Fibroblast of lung (primary cell): Measurements from ENCODE around the gene HS3ST2. TPM values are rescaled to one million over a fixed set of nuclear protein-coding genes. Genes with fewer than 3 reads are reported as not detected.

Source experiments
- DNase-seq, 2 donors: peaks; one replicate each; pipeline versions ENCODE4 v3.0.0 to v3.0.0-alpha.2; 2010; ENCODE audit warnings: low read depth in 2 of 2
- H2AFZ ChIP-seq: 2 replicates; pipeline ENCODE4 v1.5.1; 2012; ENCODE audit warnings: low read length, control low read depth, inconsistent platforms
- H3K27ac ChIP-seq: 2 replicates; pipeline ENCODE4 v1.5.1; 2011; ENCODE audit warnings: low read length, control low read depth; ENCODE audit not compliant: insufficient read depth
- H3K27me3 ChIP-seq: 2 replicates; pipeline ENCODE4 v1.5.1; 2011; ENCODE audit warnings: mild to moderate bottlenecking, low read length; ENCODE audit not compliant: control insufficient read depth, insufficient read depth
- H3K36me3 ChIP-seq: 2 replicates; pipeline ENCODE4 v1.5.1; 2011; ENCODE audit warnings: low read length; ENCODE audit not compliant: control insufficient read depth, insufficient read depth
- H3K4me1 ChIP-seq: 2 replicates; pipeline ENCODE4 v1.5.1; 2011; ENCODE audit warnings: low read length; ENCODE audit not compliant: control insufficient read depth, insufficient read depth; ENCODE audit errors: extremely low read depth
- H3K4me2 ChIP-seq: 2 replicates; pipeline ENCODE4 v1.5.1; 2011; ENCODE audit warnings: low read length, control low read depth; ENCODE audit not compliant: insufficient read depth; ENCODE audit errors: extremely low read depth
- H3K4me3 ChIP-seq, 4 experiments: fragments of 200-600 bp in 1 of 4; sonication (generic) in 1 of 4; replicated peaks in 1 of 4; 2 replicates each; pipeline ENCODE4 v1.5.1; 2011 to 2016; ENCODE audit warnings: low read length in 4 of 4, low read depth in 3 of 4, mild to moderate bottlenecking in 3 of 4, control low read depth in 2 of 4, inconsistent platforms in 1 of 4, mixed read lengths in 1 of 4; ENCODE audit not compliant: insufficient read depth in 1 of 4; ENCODE audit errors: control extremely low read depth in 1 of 4
- H3K79me2 ChIP-seq: 2 replicates; pipeline ENCODE4 v1.5.1; 2012; ENCODE audit warnings: mild to moderate bottlenecking, low read length, inconsistent platforms; ENCODE audit not compliant: control insufficient read depth, insufficient read depth
- H3K9ac ChIP-seq: 2 replicates; pipeline ENCODE4 v1.5.1; 2011; ENCODE audit warnings: mild to moderate bottlenecking, low read length, control low read depth; ENCODE audit not compliant: insufficient read depth
- H3K9me3 ChIP-seq: 2 replicates; pipeline ENCODE4 v1.5.1; 2012; ENCODE audit warnings: low read depth, low read length; ENCODE audit not compliant: control insufficient read depth, insufficient read depth
- H4K20me1 ChIP-seq: 2 replicates; pipeline ENCODE4 v1.5.1; 2011; ENCODE audit warnings: low read length; ENCODE audit not compliant: control insufficient read depth, insufficient read depth; ENCODE audit errors: extremely low read depth
- EZH2 ChIP-seq: IDR thresholded peaks from 2 replicates; pipeline ENCODE4 v1.5.1; 2012; ENCODE audit warnings: low read length, control low read depth, mild to moderate bottlenecking; ENCODE audit errors: missing control alignments
- polyA plus RNA-seq, 2 donors: library from polyadenylated mRNA; depleted of rRNA in 1 of 2; stranded (reverse) in 1 of 2; unstranded in 1 of 2; fragments of >200 nt; gene quantifications; 2 replicates each; pipeline ENCODE4 v1.2.1, GENCODE V29; 2011 to 2012; ENCODE audit warnings: missing spikeins in 1 of 2
- total RNA-seq: library from RNA; depleted of rRNA; stranded (reverse); fragments of >200 nt; gene quantifications from 2 replicates; pipeline ENCODE4 v1.2.1, GENCODE V29; 2014
- TF ChIP-seq, protein P1 (sequence below), 2 donors: IDR thresholded peaks in 1 of 2; conservative IDR thresholded peaks in 1 of 2; 1 replicate in 1 of 2; 2 replicates in 1 of 2; pipeline ENCODE4 v1.5.1; 2011 to 2012; ENCODE audit warnings: low read length in 2 of 2, control low read depth in 1 of 2, inconsistent platforms in 1 of 2, low read depth in 1 of 2, mild to moderate bottlenecking in 1 of 2

HS3ST2 gene
- total and polyA plus RNA-seq, 2 donors (not counting 1 experiment from before 2014, with no cell fraction given): not detected

GRCh38 chr16:22797551-22797950 lies 16.4 kb upstream of the HS3ST2 start:
- Histone ChIP-seq H3K79me2 (no peaks in the 10 kb centered on the region), H4K20me1 (no peaks in the 10 kb centered on the region), H3K4me1 (no peaks in the 10 kb centered on the region), H3K27ac (no peak overlapping the region), H3K4me2 (no peak overlapping the region), H3K9me3 (no peaks in the 10 kb centered on the region), H3K9ac (no peak overlapping the region), H3K4me3 (no peak overlapping the region), H2AFZ (no peak overlapping the region), H3K36me3 (no peaks in the 10 kb centered on the region), H3K27me3 (no peaks in the 10 kb centered on the region)
- no peak for TF ChIP-seq EZH2
- TF ChIP-seq, protein P1, sequence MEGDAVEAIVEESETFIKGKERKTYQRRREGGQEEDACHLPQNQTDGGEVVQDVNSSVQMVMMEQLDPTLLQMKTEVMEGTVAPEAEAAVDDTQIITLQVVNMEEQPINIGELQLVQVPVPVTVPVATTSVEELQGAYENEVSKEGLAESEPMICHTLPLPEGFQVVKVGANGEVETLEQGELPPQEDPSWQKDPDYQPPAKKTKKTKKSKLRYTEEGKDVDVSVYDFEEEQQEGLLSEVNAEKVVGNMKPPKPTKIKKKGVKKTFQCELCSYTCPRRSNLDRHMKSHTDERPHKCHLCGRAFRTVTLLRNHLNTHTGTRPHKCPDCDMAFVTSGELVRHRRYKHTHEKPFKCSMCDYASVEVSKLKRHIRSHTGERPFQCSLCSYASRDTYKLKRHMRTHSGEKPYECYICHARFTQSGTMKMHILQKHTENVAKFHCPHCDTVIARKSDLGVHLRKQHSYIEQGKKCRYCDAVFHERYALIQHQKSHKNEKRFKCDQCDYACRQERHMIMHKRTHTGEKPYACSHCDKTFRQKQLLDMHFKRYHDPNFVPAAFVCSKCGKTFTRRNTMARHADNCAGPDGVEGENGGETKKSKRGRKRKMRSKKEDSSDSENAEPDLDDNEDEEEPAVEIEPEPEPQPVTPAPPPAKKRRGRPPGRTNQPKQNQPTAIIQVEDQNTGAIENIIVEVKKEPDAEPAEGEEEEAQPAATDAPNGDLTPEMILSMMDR (conservative IDR thresholded peaks at IDR 0.05 in 1 of 2, IDR thresholded peaks at IDR 0.05 in 1 of 2; ENCODE audit: low read depth in 1 of 2, low read length in 2 of 2): no peak
- no peak for DNase-seq

DNA sequence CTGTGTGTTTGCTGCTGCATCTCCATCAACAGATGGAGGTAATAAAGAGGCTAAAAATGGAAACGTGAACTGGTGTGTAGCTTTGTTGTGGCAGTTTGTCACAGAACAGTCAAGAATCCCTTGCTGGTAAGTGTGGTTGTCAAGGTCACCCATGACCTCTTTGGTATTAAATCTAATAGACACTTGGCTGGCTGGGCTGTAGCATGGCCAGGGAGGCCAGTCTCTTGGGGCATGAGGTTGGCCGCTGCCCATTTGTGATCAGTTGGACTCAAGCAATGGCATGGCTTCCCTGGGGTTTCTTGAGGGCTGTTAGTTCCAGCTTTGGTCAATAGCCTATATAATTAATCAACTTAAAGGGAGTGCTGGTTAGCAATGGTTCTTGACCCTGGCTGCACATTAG lies 14.8 kb upstream of the HS3ST2 start:
- Histone ChIP-seq H3K36me3 (no peaks in the 10 kb centered on the region), H2AFZ (no peak overlapping the region), H3K4me2 (no peak overlapping the region), H3K79me2 (no peaks in the 10 kb centered on the region), H3K9ac (no peak overlapping the region), H3K4me1 (no peaks in the 10 kb centered on the region), H3K4me3 (no peak overlapping the region), H4K20me1 (no peaks in the 10 kb centered on the region), H3K9me3 (no peaks in the 10 kb centered on the region), H3K27ac (no peak overlapping the region), H3K27me3 (no peaks in the 10 kb centered on the region)
- DNase-seq: no peak
- no peak for TF ChIP-seq EZH2
- TF ChIP-seq, protein P1 (conservative IDR thresholded peaks at IDR 0.05 in 1 of 2, IDR thresholded peaks at IDR 0.05 in 1 of 2; ENCODE audit: low read depth in 1 of 2, low read length in 2 of 2): no peak

DNA sequence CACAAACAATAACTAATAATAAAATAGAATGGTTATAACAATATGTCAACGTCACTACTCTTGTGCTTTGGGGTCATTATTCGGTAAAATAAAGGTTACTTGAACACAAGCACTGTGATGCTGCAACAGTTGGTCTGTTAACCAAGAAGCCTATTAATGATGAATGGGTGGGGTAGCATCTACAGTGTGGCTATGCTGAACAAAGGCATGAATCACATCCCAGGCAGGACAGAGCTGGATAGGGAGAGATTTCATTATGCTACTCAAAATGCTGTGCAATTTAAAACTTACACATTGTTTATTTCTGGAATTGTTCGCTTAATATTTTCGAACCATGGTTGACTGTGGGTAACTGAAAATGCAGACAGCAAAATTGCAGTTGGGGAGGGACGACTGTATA lies 9.1 kb upstream of the HS3ST2 start:
- no peak for DNase-seq
- no peaks in the 10 kb centered on the region for H3K79me2 ChIP-seq
- H3K4me3 ChIP-seq: no peak overlapping the region
- no peak for TF ChIP-seq EZH2
- TF ChIP-seq, protein P1 (conservative IDR thresholded peaks at IDR 0.05 in 1 of 2, IDR thresholded peaks at IDR 0.05 in 1 of 2; ENCODE audit: low read depth in 1 of 2, low read length in 2 of 2): no peak
- no peaks in the 10 kb centered on the region for H3K4me1 ChIP-seq
- no peaks in the 10 kb centered on the region for H4K20me1 ChIP-seq
- no peaks in the 10 kb centered on the region for H3K27me3 ChIP-seq
- H2AFZ ChIP-seq: no peak overlapping the region
- H3K9me3 ChIP-seq: no peaks in the 10 kb centered on the region
- no peak overlapping the region for H3K9ac ChIP-seq
- no peaks in the 10 kb centered on the region for H3K36me3 ChIP-seq
- no peak overlapping the region for H3K4me2 ChIP-seq
- no peak overlapping the region for H3K27ac ChIP-seq
